ENCODE data around the gene EIF4A3.

Gene EIF4A3

DNA sequence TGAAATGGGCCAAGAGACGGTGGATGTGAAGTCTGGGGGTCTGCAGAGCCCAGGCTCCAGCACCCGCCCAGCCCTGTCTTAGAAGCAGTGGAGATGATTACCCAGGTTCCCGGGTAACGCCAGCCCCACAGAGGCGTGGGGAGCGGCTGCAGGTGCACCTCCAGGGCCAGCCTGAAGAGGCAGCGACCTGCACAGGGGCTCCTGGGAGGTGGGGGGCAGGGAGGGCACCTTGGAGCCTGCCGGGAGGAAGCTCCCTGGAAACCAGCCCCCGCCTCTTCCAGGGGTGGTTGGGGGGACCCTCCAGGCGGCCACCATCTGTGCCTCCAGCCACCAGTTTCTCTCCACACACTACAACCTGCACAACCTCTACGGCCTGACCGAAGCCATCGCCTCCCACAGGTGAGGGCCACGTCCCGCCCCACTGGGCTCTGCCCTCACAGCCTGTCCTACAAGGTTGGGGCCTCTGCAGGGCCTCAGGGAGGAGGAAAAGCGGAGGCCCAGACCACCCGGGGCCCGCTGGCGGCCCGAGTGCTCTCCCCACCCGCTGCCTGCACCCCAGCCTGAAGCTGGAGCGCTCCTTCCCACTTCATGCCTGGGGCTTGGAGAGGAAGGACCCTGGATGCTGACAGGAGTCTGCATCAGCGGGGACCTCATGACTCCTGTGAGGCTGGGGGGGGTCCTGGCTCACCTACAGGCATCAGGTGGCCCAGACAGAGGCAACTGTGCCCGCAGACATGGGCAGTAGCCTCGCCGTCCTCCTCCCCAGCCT lies 35.0 kb downstream of the EIF4A3 start:
- no peak for DNase-seq (ENCODE audit: low spot score)

DNA sequence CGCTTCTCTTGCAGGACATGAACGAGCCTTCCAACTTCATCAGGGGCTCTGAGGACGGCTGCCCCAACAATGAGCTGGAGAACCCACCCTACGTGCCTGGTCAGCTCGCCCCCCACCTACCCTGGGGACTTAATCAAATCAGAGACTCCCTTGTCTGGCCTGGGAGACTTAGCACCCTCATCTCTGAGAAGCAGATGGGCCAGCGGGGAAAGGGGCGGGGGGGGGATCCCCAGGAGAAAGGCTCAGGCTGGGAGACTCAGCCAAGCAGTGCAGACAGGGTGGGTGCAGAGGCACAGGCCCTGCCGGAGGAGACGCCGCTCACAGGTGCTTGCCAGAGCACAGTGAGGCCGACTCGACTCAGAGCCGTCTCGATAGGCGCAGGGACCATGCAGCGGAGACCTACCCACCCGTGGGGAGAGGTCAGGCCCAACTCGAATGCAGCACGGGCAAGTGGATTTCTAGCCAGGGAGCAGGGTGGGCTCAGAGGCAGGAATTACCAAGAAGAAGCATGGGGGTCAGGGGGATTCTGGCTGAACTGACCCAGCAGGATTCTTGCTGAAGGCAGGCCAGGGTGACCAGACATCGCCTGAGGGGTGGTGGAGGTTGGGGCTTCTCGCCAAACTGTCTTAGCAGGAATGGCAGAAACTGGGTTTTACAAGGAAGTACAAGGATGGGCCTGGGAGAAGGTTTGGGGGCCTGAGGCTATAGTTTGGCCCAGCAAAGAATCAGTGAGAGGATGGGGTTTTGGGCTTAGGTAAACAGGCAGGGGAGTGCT lies 35.8 kb downstream of the EIF4A3 start:
- no peak for DNase-seq (ENCODE audit: low spot score)

DNA sequence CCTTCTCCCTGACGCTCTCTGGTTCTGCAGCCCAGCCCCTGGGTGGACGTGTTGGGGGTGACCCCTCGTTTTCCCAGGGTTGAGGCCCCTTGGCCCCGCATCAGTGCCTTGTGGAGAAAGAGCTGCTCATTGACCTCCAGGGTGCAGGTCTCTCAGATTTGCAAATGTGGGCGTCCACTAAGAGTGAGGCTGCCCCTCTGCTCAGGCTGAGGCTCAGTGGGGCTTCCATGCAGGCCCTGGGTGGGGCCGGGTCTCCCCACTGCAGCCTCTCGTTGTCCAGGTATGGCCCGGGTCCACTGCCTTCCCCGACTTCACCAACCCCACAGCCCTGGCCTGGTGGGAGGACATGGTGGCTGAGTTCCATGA lies 36.5 kb downstream of the EIF4A3 start:
- no peak for DNase-seq (ENCODE audit: low spot score)

DNA sequence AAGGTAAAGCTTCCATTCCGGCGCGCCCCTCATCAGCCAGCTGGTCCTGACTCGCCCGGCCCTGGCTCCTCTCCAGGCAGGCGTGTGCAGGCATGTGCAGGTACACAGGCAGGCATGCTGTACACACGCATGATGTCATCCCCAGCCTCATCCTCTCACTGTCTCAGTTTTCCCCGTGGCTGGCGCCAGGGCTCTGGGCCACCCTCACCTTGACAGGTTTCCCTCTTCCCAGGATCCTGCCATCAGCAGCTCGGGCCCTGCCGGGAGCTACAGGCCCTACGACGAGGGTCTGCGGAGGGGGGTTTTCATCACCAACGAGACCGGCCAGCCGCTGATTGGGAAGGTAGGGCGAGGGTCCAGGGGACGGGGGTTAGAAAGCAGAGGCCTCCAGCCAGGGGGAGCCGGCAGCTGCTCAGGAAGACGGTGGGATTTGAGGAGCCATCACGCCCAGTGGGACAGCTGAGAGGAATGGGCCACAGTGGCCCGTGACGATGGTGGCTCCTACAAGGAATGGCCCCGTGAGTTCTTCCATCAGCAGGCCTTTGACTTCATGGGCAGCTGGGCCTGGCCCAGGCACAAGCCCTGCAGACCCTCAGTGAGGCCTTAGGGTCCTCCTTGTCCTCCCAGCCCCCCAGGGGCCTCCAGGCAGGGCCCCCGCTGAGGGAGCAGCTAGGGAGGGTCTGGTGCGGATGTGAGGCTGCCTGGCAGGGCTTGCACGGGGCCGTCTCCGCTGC lies 37.0 kb downstream of the EIF4A3 start:
- DNase-seq (ENCODE audit: low spot score), result no peak

DNA sequence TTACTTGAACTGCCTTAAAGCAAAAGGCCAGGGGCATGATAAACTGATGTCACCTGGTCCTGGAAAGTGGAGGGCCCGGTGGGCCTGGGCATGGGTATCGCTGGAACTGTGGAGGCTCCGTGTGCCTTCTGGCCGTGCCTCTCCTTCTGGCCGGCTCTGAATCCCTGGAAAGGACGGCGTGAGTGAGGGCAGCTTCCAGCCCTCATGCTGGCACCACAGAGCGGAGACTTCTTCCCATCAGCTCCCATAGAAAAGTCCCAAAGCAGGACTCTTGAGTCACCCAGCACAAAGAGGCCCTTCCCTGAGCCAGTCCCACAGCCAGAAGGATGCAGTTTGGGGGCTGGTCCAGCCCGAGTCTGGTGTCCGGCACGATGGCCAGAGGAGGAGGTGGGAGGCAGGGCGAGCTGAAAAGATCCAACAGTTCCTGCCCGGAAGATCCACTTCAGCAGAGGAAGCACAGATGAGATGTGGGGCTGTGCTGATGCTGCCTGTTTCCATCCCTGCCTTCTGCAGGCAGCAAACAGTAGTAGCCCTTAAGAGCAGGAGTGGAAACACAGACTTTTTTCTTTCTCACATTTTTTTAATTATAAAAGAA lies 37.8 kb downstream of the EIF4A3 start:
- no peak for DNase-seq (ENCODE audit: low spot score)

DNA sequence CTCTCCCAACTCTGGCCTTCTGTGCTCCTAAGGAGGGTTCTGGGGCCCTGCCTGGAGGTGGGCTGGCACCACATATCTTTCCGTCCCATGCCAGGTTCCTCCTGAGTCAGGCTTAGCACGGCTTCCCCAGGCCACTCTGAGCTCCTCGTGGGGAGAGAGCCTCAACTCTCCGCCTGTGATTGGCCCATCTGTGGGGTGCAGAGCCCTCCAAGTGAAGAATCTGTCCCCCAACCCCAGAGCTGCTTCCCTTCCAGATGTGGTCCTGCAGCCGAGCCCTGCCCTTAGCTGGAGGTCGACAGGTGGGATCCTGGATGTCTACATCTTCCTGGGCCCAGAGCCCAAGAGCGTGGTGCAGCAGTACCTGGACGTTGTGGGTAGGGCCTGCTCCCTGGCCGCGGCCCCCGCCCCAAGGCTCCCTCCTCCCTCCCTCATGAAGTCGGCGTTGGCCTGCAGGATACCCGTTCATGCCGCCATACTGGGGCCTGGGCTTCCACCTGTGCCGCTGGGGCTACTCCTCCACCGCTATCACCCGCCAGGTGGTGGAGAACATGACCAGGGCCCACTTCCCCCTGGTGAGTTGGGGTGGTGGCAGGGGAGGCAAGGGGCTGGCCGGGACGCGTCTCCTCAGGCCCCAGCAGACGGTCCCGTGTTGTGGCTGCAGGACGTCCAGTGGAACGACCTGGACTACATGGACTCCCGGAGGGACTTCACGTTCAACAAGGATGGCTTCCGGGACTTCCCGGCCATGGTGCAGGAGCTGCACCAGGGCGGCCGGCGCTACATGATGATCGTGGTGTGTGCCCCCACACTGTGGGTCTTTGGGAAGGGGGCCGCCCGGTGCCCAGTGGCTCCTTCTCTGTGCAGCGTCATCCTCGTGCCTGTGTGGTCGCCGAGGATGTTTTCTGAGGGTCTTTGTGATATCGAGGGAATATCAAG lies 38.6 kb downstream of the EIF4A3 start:
- DNase-seq (ENCODE audit: low spot score), result no peak

DNA sequence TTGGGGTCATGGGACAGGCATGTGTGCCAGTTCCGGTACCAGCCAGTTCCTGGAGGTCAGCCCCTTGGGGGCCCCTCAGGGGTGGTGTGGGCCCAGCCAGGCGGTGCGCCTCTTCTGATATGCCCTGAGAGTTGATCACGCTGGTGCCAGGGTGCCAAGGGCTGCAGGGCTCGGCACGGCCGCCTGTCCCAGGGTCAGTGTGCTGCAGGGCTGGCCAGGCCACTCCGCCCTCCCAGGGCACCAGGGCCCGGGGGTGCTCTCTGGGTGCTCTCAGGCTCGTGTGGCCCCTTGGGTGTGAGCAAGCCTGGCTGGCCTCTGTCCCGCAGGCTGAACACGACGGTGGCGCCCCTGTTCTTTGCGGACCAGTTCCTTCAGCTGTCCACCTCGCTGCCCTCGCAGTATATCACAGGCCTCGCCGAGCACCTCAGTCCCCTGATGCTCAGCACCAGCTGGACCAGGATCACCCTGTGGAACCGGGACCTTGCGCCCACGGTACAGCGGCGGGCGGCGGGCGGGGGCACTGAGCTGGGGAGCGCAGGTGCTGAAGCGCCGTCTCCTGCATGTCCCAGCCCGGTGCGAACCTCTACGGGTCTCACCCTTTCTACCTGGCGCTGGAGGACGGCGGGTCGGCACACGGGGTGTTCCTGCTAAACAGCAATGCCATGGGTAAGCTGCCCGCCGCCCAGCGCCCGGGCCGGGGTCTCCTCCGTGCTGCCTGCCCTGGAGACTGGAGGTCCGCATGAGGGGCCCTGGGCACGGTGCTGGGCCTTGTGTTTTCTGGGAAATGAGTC lies 39.5 kb downstream of the EIF4A3 start:
- DNase-seq (ENCODE audit: low spot score), result no peak

DNA sequence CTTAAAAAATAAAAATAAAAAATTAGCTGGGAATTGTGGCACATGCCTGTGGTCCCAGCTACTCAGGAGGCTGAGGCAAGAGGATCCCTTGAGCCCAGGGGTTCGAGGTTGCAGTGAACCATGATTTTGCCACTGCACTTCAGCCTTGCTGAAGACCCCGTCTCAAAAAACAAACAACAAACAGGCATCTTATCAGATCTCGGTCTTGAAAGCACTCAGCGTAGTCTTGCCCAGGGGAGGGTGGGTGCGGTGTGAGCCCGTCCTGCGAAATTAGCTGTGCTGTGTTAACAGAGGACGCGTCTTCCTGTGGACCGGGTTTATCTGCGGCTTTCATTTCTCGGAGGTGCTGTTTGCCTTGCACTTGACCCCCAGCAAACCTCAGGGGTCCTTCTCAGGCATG lies 40.2 kb downstream of the EIF4A3 start:
- no peak for DNase-seq (ENCODE audit: low spot score)

DNA sequence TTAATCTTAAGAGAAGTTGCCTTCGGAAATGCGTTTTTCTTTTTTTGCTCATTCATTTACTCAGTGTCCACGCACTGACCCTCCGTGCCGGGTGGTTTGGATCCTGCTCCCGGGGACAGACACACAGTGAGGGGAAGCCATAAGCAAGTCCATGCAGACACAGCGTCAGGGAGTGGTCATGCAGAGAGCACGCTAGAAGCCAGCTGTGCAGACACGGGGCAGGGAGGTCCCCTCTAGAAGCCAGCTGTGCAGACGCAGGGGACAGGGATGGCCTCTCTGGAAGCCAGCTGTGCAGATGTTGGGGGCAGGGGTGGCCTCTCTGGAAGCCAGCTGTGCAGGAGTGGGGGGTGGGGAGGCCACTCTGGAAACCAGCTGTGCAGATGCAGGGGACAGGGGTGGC lies 40.8 kb downstream of the EIF4A3 start:
- no peak for DNase-seq (ENCODE audit: low spot score)

DNA sequence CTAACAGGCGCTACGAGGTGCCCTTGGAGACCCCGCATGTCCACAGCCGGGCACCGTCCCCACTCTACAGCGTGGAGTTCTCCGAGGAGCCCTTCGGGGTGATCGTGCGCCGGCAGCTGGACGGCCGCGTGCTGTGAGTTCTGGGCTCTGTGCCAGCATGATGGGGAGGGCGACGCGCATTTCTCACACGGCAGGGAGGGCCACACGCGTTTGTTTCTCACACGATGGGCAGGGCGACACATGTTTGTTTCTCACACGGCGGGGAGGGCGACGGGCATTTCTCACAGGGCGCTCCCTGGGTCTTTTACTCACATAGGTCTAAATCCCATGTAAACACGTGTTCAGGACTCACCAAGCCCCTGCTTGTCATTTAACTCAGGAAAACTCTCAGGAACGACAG lies 41.2 kb downstream of the EIF4A3 start:
- no peak for DNase-seq (ENCODE audit: low spot score)

DNA sequence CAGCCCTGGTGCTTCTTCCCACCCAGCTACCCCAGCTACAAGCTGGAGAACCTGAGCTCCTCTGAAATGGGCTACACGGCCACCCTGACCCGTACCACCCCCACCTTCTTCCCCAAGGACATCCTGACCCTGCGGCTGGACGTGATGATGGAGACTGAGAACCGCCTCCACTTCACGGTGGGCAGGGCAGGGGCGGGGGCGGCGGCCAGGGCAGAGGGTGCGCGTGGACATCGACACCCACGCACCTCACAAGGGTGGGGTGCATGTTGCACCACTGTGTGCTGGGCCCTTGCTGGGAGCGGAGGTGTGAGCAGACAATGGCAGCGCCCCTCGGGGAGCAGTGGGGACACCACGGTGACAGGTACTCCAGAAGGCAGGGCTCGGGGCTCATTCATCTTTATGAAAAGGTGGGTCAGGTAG lies 42.0 kb downstream of the EIF4A3 start:
- no peak for DNase-seq (ENCODE audit: low spot score)

DNA sequence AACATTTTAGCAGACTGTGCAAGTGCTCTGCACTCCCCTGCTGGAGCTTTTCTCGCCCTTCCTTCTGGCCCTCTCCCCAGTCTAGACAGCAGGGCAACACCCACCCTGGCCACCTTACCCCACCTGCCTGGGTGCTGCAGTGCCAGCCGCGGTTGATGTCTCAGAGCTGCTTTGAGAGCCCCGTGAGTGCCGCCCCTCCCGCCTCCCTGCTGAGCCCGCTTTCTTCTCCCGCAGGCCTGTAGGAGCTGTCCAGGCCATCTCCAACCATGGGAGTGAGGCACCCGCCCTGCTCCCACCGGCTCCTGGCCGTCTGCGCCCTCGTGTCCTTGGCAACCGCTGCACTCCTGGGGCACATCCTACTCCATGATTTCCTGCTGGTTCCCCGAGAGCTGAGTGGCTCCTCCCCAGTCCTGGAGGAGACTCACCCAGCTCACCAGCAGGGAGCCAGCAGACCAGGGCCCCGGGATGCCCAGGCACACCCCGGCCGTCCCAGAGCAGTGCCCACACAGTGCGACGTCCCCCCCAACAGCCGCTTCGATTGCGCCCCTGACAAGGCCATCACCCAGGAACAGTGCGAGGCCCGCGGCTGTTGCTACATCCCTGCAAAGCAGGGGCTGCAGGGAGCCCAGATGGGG lies 42.5 kb downstream of the EIF4A3 start:
- DNase-seq (ENCODE audit: low spot score), result no peak

DNA sequence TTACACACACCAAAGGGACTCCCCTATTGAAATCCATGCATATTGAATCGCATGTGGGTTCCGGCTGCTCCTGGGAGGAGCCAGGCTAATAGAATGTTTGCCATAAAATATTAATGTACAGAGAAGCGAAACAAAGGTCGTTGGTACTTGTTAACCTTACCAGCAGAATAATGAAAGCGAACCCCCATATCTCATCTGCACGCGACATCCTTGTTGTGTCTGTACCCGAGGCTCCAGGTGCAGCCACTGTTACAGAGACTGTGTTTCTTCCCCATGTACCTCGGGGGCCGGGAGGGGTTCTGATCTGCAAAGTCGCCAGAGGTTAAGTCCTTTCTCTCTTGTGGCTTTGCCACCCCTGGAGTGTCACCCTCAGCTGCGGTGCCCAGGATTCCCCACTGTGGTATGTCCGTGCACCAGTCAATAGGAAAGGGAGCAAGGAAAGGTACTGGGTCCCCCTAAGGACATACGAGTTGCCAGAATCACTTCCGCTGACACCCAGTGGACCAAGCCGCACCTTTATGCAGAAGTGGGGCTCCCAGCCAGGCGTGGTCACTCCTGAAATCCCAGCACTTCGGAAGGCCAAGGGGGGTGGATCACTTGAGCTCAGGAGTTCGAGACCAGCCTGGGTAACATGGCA lies 43.4 kb downstream of the EIF4A3 start:
- DNase-seq (ENCODE audit: low spot score), result no peak

DNA sequence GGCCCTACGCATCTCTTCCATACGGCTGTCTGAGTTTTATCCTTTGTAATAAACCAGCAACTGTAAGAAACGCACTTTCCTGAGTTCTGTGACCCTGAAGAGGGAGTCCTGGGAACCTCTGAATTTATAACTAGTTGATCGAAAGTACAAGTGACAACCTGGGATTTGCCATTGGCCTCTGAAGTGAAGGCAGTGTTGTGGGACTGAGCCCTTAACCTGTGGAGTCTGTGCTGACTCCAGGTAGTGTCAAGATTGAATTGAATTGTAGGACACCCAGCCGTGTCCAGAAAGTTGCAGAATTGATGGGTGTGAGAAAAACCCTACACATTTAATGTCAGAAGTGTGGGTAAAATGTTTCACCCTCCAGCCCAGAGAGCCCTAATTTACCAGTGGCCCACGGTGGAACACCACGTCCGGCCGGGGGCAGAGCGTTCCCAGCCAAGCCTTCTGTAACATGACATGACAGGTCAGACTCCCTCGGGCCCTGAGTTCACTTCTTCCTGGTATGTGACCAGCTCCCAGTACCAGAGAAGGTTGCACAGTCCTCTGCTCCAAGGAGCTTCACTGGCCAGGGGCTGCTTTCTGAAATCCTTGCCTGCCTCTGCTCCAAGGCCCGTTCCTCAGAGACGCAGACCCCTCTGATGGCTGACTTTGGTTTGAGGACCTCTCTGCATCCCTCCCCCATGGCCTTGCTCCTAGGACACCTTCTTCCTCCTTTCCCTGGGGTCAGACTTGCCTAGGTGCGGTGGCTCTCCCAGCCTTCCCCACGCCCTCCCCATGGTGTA lies 44.1 kb downstream of the EIF4A3 start:
- no peak for DNase-seq (ENCODE audit: low spot score)

DNA sequence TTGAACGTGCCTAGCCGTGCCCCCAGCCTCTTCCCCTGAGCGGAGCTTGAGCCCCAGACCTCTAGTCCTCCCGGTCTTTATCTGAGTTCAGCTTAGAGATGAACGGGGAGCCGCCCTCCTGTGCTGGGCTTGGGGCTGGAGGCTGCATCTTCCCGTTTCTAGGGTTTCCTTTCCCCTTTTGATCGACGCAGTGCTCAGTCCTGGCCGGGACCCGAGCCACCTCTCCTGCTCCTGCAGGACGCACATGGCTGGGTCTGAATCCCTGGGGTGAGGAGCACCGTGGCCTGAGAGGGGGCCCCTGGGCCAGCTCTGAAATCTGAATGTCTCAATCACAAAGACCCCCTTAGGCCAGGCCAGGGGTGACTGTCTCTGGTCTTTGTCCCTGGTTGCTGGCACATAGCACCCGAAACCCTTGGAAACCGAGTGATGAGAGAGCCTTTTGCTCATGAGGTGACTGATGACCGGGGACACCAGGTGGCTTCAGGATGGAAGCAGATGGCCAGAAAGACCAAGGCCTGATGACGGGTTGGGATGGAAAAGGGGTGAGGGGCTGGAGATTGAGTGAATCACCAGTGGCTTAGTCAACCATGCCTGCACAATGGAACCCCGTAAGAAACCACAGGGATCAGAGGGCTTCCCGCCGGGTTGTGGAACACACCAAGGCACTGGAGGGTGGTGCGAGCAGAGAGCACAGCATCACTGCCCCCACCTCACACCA lies 44.8 kb downstream of the EIF4A3 start:
- DNase-seq (ENCODE audit: low spot score), result peak; percentile 8

DNA sequence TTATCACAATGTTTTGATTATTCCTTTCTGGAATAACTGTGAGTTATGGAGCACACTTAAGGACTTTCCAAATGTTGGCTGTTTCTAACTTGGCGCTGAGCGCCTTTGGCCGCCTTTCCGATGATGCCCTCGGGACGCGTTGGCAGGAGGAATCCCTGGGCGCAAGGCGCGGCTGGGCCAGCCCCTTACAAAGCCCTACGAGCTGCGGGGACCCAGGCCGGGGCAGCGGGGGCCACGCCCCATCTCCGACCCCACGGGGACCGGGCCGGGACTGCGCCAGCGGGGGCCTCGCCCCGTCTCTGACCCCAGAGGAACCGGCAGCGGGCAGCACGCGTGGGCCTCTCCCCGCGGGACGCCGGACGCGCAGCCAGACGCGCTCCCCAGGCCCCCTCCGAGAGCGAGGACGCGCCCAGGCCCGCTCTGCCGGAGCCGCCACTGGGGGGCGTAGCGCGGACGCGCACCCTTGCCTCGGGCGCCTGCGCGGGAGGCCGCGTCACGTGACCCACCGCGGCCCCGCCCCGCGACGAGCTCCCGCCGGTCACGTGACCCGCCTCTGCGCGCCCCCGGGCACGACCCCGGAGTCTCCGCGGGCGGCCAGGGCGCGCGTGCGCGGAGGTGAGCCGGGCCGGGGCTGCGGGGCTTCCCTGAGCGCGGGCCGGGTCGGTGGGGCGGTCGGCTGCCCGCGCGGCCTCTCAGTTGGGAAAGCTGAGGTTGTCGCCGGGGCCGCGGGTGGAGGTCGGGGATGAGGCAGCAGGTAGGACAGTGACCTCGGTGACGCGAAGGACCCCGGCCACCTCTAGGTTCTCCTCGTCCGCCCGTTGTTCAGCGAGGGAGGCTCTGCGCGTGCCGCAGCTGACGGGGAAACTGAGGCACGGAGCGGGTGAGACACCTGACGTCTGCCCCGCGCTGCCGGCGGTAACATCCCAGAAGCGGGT lies 45.6 kb downstream of the EIF4A3 start, which contains the start of gene GAA:
TSS of gene GAA (plus strand) at position 571 of the 935 bp plus-strand sequence. CDS start 3,006 bp downstream, outside the sequence.
- DNase-seq (ENCODE audit: low spot score), result peak; percentile 68

DNA sequence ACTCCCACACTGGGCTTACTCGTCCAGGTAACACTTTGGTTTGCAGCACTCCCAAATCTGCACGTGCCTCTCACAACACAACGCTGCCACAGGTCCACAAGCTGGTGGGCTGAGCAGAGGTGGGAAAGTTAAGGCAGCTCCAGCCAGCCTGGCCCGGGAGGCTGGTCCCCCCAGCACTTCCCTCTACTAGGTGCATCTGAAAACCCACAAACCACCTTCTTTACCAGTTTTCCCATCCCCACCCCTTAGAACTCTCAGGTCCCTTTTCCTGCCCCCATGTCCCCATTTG lies 46.9 kb downstream of the EIF4A3 start:
- no peak for DNase-seq (ENCODE audit: low spot score)
